ENCODE results near the gene CCNL1.
"Not testable (repeated sequence)": the region's sequence is repeated elsewhere in the genome, so short reads cannot be mapped to it uniquely, and the experiment has no call there.

The CCNL1 gene

DNA sequence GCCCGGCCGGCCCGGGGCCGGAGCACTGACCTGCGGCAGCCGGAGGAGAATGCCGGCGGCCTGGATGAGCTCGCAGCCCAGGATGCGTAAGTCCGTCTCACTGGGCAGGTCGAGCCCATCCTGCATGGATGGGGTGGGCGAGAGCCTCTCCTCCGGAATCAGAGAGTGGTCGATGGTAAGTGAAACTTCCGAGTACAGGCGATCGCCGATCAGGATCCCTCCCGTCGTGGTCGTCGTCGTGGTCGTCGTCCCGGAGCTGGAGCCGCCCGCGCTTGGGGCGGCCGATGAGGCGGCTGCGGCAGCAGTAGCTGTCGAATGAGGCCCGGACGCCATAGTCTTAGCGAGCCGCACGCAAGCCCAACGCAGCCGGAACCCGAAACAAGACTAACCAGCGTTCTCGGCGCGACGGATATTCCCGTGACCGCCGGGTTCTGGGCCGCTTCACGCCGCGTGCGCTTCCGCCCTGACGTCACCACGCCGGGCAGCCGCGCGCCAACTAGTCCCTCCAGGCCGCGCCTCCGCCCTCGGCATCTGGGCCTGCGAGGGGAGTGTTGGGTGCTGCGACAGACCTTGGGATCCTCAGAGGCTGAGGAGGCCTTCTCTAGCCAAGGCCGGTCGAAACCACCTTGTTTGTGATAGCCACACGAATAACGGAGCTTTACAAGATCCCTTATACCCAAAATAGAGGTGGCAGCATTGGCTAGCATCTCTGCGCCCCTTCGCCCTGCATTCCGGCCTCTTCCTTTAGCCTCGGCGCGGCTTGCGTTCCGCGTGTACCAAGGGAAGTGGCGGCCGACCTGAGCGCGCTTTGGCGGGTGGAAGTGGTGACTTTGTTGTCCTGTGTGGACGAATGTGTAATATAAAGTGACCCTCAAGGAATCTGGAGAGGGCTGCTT, at the start of gene CCNL1:
CCNL1 (minus strand) TSS at position 386 of the 896 bp plus-strand sequence; CDS start at position 333, 53 bp downstream.
- peak; percentile 98 for DNase-seq

DNA sequence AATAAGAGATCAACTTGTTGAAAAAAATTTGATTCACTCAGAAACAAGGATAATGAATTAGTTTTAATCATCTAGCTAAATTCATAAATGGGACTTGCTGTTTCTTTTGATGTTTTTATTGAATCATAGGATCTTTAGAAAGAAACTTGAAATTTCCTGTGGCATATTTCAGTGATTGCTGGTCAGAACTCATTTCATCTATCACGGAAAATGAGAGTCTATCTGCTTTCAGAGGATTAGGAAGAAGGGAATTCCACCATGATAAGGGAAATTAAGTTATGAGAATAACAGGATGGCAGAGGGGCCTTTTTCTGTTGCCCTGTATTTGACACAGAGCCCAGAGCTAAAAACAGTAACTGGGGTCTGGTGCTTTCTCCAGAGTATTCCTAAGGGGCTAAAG, 44.9 kb upstream of the CCNL1 start:
- DNase-seq: no peak

DNA sequence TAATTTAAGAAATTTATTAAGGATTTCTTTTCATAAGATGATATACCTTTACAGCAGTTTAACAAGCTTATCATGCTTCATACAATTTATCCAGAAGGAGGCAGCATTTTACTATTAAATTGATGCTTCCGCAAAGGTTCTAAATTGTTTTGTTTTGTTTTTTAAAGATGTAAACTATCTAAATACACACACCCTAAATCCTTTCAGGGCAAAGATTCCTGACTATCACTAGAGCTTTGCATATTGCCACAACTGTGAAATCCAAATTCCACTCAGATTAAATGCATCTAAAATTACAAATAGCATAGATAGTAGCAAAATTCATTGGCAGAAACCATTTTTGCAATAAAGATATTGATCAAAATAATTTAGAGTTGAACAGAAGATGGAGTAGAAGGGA, 44.5 kb upstream of the CCNL1 start:
- DNase-seq: peak; percentile 57

DNA sequence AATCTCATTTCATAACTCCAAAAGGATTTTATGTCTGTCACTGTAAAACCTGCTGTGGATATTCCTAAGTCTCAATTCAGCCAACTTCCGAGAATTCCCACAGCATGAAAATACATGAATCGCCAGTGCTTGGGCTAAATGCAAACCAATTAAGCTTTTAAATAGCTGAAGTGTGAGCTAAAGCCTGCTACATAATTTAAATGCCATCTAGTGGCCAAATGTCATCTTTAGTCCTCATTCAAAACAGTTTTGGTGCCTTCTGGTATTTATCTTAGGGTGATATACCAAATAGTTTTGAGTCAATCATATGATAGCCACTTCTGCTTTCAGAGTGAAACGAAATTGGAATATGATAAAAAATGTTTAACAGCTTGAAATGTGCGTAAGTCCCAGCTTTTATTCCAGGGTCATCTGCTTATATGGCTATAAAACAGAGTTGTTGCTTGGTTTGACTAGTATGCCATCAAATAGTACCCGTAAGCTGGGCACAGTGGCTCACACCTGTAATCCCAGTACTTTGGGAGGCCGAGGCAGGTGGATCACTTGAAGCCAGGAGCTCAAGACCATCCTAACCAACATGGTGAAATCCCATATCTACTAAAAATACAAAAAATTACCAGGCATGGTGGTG, 41.8 kb upstream of the CCNL1 start:
- DNase-seq: peak; percentile 82

DNA sequence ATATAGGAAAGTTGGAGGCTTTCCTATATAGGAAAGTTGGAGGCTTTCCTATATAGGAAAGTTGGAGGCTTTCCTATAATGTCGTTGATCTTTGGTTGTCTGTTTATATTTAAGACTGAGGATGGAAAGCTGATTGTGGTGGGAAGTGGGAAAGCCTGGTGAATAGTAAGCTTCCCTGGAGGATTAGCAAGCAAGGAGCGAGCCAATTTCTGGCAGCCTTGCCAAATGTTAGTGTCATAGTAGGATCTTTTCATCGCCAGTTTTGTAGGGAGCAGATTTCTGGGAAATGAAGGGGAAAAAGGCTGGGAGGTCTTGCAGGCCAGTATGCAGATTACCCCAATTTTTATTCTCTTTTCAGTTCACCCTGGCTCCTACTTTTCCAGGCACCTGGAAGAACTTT, 39.9 kb upstream of the CCNL1 start:
- DNase-seq: peak; percentile 39

DNA sequence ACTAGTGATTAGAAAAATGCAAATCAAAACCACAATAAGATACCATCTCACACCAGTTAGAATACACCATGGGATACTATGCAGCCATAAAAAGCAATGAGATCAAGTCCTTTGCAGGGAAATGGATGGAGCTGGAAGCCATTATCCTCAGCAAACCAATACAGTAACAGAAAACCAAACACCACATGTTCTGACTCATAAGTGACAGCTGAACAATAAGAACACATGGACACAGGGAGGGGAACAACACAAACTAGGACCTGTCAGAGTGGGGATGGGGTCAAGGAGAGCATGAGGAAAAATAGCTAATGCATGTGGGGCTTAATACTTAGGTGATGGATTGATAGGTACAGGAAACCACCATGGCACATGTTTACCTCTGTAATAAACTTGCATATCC, 36.0 kb upstream of the CCNL1 start:
- no peak for DNase-seq

DNA sequence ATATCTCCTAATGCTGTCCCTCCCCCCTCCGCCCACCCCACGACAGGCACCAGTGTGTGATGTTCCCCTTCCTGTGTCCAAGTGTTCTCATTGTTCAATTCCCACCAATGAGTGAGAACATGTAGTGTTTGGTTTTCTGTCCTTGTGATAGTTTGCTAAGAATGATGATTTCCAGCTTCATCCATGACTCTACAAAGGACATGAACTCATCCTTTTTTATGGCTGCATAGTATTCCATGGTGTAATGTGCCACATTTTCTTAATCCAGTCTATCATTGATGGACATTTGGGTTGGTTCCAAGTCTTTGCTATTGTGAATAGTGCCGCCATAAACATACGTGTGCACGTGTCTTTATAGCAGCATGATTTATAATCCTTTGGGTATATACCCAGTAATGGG, 31.2 kb upstream of the CCNL1 start:
- not testable (repeated sequence) for DNase-seq

DNA sequence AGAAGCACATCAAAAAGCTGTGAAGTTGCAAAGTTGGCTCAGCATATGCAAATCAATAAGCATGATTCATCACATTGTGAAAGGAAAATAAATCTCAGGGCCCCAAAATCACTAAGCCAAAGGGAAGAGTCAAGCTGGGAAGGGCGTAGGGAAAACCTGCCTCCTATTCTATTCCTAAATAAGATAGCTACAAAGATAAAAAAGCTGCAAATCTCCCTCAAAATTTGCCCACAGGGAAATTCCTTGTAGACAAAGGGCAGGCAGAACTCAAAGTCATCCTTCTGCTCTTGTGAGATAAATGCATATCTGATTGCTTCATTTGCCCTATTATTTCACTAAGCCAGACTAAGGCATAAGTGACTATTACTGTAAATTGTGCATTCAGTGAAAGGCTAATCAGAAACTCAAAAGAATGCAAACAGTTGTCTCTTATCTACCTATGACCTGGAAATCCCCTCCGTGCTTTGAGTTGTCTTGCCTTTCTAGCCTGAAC, 30.5 kb upstream of the CCNL1 start:
- DNase-seq: no peak

DNA sequence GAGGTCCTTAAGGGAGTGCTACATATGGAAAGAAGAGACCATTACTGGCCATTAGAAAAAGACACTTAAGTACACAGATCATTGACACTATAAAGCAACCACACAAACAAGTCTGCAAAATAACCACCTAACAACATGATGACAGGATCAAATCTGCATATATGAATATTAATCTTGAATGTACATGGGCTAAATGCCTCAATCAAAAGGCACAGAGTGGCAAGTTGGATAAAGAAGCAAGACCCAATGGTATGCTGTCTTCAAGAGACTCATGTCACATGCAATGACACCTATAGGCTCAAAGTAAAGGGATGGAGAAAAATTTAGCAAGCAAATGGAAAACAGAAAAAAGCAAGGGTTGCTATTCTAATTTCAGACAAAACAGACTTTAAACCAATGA, 28.4 kb upstream of the CCNL1 start:
- no peak for DNase-seq

DNA sequence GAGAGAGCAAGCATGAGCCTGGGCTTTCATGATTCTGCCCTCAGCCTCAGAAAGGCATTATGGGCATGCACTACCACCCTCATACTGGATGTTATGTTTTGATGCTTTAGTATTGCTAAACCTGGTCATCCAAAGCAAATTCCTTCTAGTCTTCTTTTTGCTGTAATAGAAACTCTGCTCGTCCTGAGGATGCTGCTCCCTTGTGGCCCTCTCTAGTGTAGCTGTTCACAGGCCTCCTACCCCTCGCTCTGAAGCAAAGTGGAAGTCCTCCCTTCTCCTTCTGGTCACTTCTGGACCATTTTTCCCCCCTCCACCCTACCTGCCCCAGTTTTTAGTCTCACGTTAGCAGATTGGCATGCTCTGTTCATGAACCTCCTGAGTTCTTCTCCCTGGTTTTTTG, 22.9 kb upstream of the CCNL1 start:
- DNase-seq: no peak

DNA sequence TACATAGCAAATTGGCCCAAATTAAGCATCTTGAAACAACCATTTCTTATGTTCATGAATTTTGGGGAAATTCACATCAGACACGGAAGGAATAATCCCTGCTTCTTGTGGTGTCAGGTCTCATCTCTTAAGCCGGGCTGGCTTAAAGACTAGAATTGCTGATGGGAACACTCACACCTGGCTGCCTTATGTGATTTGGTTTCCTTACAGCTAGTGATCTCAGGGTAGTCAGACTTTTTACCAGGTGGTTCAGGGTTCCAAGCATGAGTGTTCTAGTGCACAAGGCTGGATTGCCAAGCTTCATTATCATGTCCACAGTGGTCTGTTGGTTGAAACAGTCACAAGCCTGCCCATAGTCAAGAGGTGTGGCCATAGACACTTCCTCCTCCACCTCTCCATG, 20.3 kb upstream of the CCNL1 start:
- peak; percentile 60 for DNase-seq

DNA sequence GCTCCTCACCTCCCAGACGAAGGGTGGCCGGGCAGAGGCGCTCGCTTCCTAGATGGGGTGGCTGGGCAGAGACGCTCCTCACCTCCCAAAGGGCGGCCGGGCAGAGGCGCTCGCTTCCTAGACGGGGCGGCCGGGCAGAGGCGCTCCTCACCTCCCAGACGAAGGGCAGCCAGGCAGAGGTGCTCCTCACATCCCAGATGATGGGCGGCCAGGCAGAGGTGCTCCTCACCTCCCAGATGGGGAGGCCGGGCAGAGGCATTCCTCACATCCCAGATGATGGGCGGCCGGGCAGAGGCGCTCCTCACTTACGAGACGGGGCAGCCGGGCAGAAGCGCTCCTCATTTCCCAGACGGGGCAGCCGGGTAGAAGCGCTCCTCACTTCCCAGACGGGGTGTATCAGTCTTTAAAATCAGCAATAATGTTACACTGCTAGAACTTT, 19.4 kb upstream of the CCNL1 start:
- no peak for DNase-seq

DNA sequence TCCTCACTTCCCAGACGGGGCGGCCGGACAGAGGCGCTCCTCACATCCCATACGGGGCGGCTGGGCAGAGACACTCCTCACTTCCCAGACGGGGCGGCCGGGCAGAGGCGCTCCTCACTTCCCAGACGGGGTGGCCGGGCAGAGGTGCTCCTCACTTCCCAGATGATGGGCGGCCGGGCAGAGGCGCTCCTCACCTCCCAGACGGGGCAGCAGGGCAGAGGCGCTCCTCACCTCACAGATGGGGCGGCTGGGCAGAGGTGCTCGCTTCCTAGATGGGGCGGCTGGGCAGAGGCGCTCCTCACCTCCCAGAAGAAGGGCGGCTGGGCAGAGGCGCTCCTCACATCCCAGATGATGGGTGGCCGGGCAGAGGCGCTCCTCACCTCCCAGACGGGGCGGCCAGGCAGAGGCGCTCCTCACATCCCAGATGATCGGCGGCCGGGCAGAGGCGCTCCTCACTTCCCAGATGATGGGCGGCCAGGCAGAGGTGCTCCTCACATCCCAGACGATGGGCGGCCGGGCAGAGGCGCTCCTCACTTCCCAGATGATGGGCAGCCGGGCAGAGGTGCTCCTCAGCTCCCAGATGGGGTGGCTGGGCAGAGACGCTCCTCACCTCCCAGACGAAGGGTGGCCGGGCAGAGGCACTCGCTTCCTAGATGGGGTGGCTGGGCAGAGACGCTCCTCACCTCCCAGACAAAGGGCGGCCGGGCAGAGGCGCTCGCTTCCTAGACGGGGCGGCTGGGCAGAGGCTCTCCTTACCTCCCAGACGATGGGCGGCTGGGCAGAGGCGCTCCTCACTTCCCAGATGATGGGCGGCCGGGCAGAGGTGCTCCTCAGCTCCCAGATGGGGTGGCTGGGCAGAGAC, 18.8 kb upstream of the CCNL1 start:
- DNase-seq: not testable (repeated sequence)

DNA sequence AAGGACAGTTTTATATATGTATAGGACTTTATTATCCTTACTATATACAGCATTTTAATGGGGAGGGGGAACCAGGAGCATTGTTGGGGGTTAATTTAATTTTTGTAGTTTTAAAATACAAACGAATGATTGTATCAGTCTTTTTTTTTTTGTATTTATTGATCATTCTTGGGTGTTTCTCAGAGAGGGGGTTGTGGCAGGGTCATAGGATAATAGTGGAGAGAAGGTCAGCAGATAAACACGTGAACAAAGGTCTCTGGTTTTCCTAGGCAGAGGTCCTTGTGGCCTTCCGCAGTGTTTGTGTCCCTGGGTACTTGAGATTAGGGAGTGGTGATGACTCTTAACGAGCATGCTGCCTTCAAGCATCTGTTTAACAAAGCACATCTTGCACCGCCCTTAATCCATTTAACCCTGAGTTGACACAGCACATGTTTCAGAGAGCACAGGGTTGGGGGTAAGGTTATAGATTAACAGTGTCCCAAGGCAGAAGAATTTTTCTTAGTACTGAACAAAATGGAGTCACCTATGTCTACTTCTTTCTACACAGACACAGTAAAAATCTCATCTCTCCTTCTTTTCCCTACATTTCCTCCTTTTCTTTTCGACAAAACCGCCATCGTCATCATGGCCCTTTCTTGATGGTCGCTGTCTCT, 18.0 kb upstream of the CCNL1 start:
- peak; percentile 61 for DNase-seq

DNA sequence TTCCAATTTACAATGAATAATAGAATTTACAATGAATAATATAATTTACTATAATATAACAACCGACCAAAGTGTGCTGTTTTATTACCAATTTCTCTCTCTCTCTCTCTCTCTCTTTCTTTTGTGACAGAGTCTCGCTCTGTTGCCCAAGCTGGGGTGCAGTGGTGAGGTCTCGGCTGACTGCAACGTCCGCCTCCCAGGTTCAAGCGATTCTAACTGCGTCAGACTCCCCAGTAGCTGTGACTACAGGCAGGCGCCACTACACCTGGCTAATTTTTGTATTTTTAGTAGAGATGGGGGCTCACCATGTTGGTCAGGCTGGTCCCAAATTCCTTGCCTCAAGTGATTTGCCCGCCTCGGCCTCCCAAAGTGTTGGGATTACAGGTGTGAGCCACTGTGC, 17.0 kb upstream of the CCNL1 start:
- no peak for DNase-seq

DNA sequence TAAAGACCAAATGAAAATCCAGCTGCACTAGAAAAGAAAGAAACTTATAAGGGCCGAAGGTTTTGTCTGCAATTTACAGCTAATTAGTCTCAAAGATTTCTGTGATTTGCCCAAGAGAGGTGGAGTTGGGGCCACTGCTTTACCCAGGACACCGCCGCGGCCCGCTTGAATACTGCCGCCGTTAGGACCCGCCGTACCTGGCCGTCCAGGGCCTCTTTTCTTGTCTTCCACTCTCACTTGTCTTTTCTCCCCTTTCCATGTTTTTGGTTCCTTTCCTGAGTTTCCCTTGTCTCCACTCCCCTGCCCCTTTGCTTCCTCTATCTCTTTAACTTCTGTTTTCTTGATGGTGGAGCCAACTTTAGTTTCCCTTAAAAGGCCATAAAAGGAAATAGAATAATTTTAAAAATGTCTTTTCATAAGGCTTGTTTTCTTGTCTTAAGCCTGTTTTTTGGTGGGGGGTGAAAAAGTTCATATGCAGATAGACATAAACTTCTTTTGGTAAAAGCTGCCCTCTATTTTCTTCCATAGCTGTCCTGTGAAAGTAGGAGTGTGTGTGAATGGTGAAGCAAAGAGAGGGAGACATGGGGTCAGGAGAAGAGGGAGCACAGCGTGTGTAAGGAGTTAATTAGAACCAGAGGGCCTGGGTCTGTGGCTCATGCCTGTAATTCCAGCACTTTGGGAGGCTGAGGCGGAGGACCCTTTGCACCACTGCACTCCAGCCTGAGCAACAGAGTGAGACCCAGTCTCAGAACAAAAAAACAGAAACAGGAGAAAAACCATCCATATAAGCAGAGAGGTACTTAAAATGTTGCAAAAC, 16.0 kb upstream of the CCNL1 start:
- DNase-seq: peak; percentile 48

DNA sequence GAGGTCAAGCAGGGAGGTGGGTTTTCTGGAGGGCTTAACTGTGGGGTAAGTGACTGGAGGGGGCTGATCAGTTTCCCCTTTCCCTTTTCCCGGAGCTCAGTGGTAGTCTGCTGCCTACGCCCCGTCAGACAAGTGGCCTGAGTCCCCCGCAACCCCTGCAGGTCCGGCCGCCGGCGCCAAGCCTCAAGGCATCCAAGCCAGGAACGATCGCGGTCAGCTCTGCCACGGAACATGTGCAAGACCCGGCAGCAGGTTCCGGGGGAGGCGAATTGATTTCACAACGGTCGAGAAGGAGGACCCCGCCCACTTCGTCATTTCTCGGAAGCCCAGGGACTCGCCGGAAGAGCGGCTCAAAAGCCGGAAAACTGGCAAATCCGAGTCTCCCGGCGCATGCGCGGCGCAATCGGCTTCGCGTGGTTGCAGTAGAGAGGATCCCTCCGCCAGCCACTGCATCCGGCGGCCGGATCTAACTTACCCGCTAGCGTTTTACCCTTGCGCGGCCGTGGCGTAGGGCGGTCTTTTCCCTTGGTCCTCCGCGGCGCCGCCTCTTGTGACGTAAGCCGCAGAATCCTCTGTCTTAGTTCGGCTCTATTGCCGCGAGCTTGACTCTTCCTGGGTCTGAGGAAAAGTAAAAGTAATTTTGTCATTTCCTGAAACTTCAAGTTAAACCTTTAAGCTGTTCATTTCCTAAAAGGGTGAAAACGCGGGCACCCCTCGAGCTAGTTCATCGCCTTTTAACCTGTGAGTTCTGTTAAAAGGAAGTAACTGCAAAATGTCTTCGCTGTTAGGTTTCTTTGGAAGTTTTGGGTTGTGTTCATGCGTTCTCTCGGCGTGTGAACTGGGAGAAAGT, 14.9 kb upstream of the CCNL1 start:
- DNase-seq: peak; percentile 100

DNA sequence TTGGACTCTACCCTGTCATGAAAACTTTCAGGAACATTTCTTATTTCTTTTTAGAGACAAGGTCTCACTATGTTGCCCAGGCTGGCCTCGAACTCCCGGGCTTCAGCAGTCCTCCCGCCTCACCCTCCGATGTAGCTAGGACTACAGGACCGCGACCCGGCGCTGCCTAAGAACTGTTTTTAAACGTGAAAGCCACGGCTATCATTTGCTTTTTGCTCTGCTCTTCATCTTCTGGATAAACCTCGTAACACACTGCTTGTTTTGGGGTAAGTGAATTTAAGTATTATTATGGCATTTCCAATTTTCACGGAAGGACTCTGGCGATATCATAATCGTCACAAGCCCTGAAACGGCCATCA, 14.3 kb upstream of the CCNL1 start:
- DNase-seq: peak; percentile 78

DNA sequence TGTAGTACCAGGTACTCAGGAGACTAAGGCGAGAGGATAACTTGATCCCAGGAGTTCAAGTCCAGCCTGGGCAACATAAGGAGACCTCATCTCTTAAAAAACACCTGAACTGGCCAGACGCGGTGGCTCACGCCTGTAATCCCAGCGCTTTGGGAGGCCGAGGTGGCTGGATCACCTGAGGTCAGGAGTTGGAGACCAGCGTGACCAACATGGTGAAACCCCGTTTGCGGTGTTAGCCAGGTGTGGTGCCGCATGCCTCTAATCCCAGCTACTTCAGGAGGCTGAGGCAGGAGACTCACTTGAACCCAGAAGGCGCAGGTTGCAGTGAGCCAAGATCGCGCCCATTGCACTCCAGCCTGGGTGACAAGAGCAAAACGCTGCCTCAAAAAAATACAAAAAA, 13.4 kb upstream of the CCNL1 start:
- DNase-seq: not testable (repeated sequence)

DNA sequence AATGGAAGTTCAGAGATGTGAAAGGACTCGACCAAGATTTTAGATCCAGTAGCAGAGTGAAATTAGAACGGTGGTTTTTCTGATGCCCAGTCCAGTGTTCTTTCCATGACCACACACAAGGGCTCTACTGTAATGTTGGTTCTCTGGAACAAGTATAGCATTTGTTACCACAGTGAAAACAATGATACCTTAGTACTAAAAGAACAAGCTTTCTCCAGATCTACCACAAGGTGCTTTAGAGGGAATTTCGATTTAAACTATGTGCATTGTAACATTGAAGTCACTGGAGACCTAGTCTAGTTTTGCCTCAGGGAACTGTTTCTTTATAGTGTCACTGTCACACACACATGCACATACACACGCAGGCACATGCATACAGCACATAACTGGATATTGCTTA, 12.8 kb upstream of the CCNL1 start:
- no peak for DNase-seq

DNA sequence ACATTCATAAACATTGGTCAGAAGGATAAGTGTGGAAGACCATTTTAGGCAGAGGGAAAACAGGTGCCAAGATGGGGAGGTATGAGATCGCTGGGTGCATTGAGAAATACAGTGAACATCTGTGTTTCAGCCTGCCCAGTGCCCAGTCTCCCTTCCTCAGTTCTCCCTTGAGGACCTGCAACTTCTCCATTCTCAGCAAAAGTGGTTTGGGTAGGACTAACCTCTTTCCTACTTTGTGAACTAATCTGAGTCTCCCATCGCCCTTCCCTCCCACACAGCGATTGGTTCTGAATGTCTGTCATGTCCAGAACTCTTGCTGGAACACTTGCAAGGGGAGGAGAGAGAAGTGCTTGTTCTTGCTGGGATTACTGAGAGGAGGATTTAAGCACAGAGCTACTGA, 10.9 kb upstream of the CCNL1 start:
- peak; percentile 24 for DNase-seq
